ENCODE data around the gene LYRM4. TPM values are rescaled to one million over a fixed set of nuclear protein-coding genes. Genes with fewer than 3 reads are reported as not detected.
A peak's percentile ranks its signal among the peaks of the same experiment; 100 is the strongest.

The LYRM4 gene
- total RNA-seq, 6 experiments from 2014 or later = 5.7 to 11.5 (median 8.5) TPM

DNA sequence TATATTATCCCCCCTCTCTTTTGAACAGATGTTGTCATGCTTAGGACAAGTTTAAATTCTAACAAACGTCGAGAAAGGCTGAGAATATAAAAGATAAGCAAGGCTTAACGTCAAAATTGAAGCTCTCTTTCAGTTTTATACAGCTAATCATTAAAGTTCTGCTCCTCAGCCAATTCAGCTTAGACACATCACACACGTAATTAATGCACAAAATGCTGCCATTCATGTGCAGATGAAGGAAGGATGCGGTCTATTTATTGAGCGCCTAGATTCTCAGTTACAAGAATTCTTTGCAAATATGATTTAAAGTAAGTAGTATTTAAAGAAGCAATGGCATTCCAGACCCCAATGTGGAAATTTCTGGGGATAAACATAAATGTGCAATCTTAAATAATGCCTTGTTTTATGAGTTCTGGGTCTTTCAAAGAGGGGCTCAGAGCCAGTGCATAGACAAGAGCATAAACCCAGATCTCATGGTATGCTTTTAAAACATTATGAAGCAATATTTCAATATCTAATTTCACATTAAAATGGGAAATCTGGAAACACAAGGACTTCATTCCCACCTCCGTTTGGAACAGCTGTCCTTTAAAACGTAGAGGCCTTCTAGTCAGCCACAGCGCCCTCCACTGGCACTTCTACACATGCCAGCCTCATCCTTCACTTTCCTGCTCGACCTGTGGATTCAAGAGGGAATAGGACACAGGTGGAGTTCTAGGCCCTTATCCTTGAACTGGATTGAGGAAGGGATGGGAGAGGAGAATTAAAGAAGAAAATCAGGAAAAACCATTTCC lies 85.8 kb downstream of the LYRM4 start:
- TF ChIP-seq POLR2A (IDR thresholded peaks at IDR 0.05) = no peak
- TF ChIP-seq, protein P1, sequence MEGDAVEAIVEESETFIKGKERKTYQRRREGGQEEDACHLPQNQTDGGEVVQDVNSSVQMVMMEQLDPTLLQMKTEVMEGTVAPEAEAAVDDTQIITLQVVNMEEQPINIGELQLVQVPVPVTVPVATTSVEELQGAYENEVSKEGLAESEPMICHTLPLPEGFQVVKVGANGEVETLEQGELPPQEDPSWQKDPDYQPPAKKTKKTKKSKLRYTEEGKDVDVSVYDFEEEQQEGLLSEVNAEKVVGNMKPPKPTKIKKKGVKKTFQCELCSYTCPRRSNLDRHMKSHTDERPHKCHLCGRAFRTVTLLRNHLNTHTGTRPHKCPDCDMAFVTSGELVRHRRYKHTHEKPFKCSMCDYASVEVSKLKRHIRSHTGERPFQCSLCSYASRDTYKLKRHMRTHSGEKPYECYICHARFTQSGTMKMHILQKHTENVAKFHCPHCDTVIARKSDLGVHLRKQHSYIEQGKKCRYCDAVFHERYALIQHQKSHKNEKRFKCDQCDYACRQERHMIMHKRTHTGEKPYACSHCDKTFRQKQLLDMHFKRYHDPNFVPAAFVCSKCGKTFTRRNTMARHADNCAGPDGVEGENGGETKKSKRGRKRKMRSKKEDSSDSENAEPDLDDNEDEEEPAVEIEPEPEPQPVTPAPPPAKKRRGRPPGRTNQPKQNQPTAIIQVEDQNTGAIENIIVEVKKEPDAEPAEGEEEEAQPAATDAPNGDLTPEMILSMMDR (IDR thresholded peaks at IDR 0.05) = no peak
- Histone ChIP-seq H3K27ac (peak overlapping the region in 2 of 3 donors; percentile 4 to 27), H3K4me1 (no peaks in the 10 kb centered on the region), H3K4me3 (no peak overlapping the region), H3K27me3 (no peaks in the 10 kb centered on the region), H3K36me3 (no peaks in the 10 kb centered on the region), H3K9me3 (no peaks in the 10 kb centered on the region)
- no peak for ATAC-seq
- WGBS (ENCODE audit: insufficient coverage, low coverage, low lambda C conversion rate, missing lambda C conversion rate) = 51% methylated on average over 10 of the region's 10 CpGs
- no peak for DNase-seq
- intact Hi-C loops (cut with DNase I) = no loop called here

DNA sequence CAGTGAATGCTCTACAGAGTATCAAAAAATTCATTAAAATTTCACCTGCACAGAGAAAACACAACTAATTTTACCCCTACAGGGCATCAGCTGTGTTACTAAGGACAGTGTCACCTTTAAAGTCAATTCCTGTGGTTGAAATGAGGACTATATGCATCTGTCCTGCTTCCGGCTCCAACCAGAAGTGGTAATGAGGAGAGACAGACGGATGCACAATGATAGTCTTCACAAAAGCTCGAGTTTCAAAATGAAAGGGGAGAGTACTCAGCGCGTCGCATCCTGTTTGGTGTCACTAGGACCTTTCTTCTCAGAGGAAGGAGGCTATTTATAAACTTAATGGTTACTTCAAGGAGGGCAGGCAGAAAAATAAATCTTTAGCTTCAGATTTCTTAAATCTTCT lies 86.5 kb downstream of the LYRM4 start:
- no peak for TF ChIP-seq POLR2A (IDR thresholded peaks at IDR 0.05)
- TF ChIP-seq, protein P1 (IDR thresholded peaks at IDR 0.05) = no peak
- no peak for DNase-seq
- H3K27me3 ChIP-seq = no peaks in the 10 kb centered on the region
- H3K9me3 ChIP-seq = no peaks in the 10 kb centered on the region
- no peaks in the 10 kb centered on the region for H3K36me3 ChIP-seq
- H3K4me1 ChIP-seq = no peaks in the 10 kb centered on the region
- ATAC-seq = peak; percentile 56 to 80 (median 74)
- peak overlapping the region in 2 of 3 donors; percentile 4 to 27 for H3K27ac ChIP-seq
- intact Hi-C loops (cut with DNase I) = no loop called here
- H3K4me3 ChIP-seq = no peak overlapping the region
- 53% methylated on average over 6 of the region's 6 CpGs for WGBS (ENCODE audit: insufficient coverage, low coverage, low lambda C conversion rate, missing lambda C conversion rate)

DNA sequence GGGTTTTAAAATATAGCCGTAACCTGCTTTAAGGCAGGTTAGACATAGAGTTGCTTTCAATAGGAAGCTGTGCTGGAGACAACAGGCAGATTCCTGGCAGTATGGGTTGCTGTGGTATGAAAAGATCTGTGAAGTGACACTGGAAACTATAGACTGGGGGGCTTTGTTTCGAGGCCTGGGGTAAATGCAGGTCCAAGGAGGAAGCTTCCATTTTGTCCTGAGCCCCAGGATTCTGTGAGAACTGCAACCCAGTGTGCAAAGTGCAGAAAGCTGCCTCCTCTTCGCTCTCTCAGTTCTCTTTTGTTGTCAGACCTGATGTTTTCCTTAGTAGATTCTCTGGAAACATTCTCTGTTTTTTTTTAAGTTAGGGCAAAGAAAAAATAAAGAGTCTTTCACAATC lies 86.9 kb downstream of the LYRM4 start:
- DNase-seq (no peak), ATAC-seq (no peak)
- intact Hi-C loops (cut with DNase I) = no loop called here
- Histone ChIP-seq H3K4me3 (no peak overlapping the region), H3K9me3 (no peaks in the 10 kb centered on the region), H3K27ac (peak overlapping the region in 1 of 3 donors; percentile 27), H3K36me3 (no peaks in the 10 kb centered on the region), H3K4me1 (no peaks in the 10 kb centered on the region), H3K27me3 (no peaks in the 10 kb centered on the region)
- TF ChIP-seq, protein P1 (IDR thresholded peaks at IDR 0.05) = no peak
- TF ChIP-seq POLR2A (IDR thresholded peaks at IDR 0.05) = no peak
- 79% methylated on average over 3 of the region's 3 CpGs for WGBS (ENCODE audit: insufficient coverage, low coverage, low lambda C conversion rate, missing lambda C conversion rate)

DNA sequence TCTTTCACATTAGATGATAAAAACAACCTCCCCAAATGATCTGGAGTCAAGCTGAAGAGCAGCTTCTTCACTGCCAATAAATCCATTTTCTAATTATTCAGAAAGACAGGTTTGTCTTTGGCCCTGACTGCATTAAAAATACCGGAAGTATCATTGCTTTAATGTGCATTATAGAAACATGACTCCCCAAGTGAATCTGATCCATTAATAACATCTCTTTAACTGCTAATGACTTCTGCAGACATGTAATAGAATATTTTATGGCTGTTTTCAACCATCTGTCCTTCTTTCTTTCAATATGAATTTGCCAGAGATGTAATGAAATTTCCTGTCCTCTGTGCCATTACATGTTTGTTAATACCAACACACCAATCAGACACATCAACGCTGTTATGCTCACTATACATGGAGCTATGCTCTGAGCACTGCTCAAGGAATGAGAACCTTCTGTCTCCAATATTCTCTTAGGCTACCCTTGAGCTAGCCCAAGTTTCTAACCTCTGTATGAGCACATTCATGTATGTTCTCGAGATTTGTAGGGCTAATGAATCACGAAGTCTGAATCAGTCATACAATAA lies 87.8 kb downstream of the LYRM4 start:
- no peak overlapping the region for H3K4me3 ChIP-seq
- no peak overlapping the region for H3K27ac ChIP-seq
- intact Hi-C loops (cut with DNase I) = no loop called here
- TF ChIP-seq POLR2A (IDR thresholded peaks at IDR 0.05) = no peak
- TF ChIP-seq, protein P1 (IDR thresholded peaks at IDR 0.05) = no peak
- H3K4me1 ChIP-seq = no peaks in the 10 kb centered on the region
- WGBS (ENCODE audit: insufficient coverage, low coverage, low lambda C conversion rate, missing lambda C conversion rate) = 95% methylated on average over 4 of the region's 4 CpGs
- no peak for DNase-seq
- H3K27me3 ChIP-seq = no peaks in the 10 kb centered on the region
- no peak for ATAC-seq
- no peaks in the 10 kb centered on the region for H3K9me3 ChIP-seq
- no peaks in the 10 kb centered on the region for H3K36me3 ChIP-seq

Data from right lobe of liver (tissue), 6 donors.